CD14-positive monocyte (primary cell): ENCODE data around the gene SMLR1. TPM values are rescaled to one million over a fixed set of nuclear protein-coding genes. Genes with fewer than 3 reads are reported as not detected.

ENCODE experiments used
- DNase-seq, 3 donors: peaks; one replicate each; pipeline ENCODE4 v3.0.0-alpha.2; 2011 to 2022
- H2AFZ ChIP-seq: 2 replicates; pipeline ENCODE4 v1.6.0; 2012; ENCODE audit warnings: mild to moderate bottlenecking, low read depth, low read length, inconsistent platforms; ENCODE audit not compliant: insufficient read depth, poor library complexity, severe bottlenecking
- H3K27ac ChIP-seq, 2 donors: 1 replicate in 1 of 2; 2 replicates in 1 of 2; pipeline ENCODE4 v1.5.1; 2012 to 2013; ENCODE audit warnings: low read length in 2 of 2, control low read depth in 1 of 2, inconsistent platforms in 1 of 2, low read depth in 1 of 2, mild to moderate bottlenecking in 1 of 2
- H3K27me3 ChIP-seq, 2 donors: one replicate each; pipeline versions ENCODE4 v1.6.0 to v1.6.1; 2011 to 2013; ENCODE audit warnings: low read length in 2 of 2; ENCODE audit not compliant: control insufficient read depth in 2 of 2, insufficient read depth in 2 of 2
- H3K36me3 ChIP-seq, 2 donors: replicated peaks in 1 of 2; 1 replicate in 1 of 2; 2 replicates in 1 of 2; pipeline versions ENCODE4 v1.5.1 to v1.6.1; 2012 to 2013; ENCODE audit warnings: low read length in 2 of 2, control low read depth in 1 of 2, inconsistent platforms in 1 of 2, mild to moderate bottlenecking in 1 of 2; ENCODE audit not compliant: insufficient read depth in 2 of 2, control insufficient read depth in 1 of 2
- H3K4me1 ChIP-seq, 2 donors: 1 replicate in 1 of 2; 2 replicates in 1 of 2; pipeline versions ENCODE4 v1.5.1 to v1.6.1; 2012 to 2013; ENCODE audit warnings: low read length in 2 of 2, control low read depth in 1 of 2, inconsistent platforms in 1 of 2, mild to moderate bottlenecking in 1 of 2, moderate library complexity in 1 of 2; ENCODE audit not compliant: insufficient read depth in 2 of 2, control insufficient read depth in 1 of 2
- H3K4me2 ChIP-seq: replicated peaks from 2 replicates; pipeline ENCODE3; 2012; ENCODE audit warnings: low read length, moderate library complexity, mild to moderate bottlenecking; ENCODE audit not compliant: poor library complexity, severe bottlenecking; ENCODE audit errors: extremely low read depth
- H3K4me3 ChIP-seq, 3 experiments: fragments of 200-600 bp in 1 of 3; sonication (generic) in 1 of 3; replicated peaks in 1 of 3; 1 replicate in 2 of 3; 2 replicates in 1 of 3; pipeline ENCODE4 v1.5.1; 2011 to 2013; ENCODE audit warnings: low read length in 3 of 3, mild to moderate bottlenecking in 3 of 3, control low read depth in 2 of 3, low read depth in 2 of 3, inconsistent platforms in 1 of 3, moderate library complexity in 1 of 3
- H3K79me2 ChIP-seq: 2 replicates; pipeline ENCODE4 v1.6.0; 2012; ENCODE audit warnings: mild to moderate bottlenecking, control low read depth, inconsistent platforms, low read length, moderate library complexity; ENCODE audit not compliant: insufficient read depth
- H3K9ac ChIP-seq: 2 replicates; pipeline ENCODE4 v1.6.0; 2017; ENCODE audit warnings: low read length, mild to moderate bottlenecking; ENCODE audit not compliant: insufficient read depth, poor library complexity, severe bottlenecking
- H3K9me3 ChIP-seq, 2 donors: replicated peaks in 1 of 2; 1 replicate in 1 of 2; 2 replicates in 1 of 2; pipeline versions ENCODE4 v1.5.1 to v1.6.1; 2012 to 2013; ENCODE audit warnings: low read length in 2 of 2, control low read depth in 1 of 2; ENCODE audit not compliant: control insufficient read depth in 1 of 2, insufficient read depth in 1 of 2
- H4K20me1 ChIP-seq: 2 replicates; pipeline ENCODE4 v1.6.0; 2012; ENCODE audit warnings: mild to moderate bottlenecking, low read length, control low read depth, moderate library complexity; ENCODE audit not compliant: insufficient read depth
- H3K27ac Mint-ChIP-seq, 7 donors: one replicate each; pipeline ENCODE4 v1.8.0; 2020; ENCODE audit warnings: mild to moderate bottlenecking in 7 of 7, mixed read lengths in 7 of 7, moderate library complexity in 6 of 7, inconsistent platforms in 2 of 7
- H3K27me3 Mint-ChIP-seq, 3 donors: one replicate each; pipeline ENCODE4 v1.8.0; 2021 to 2022; ENCODE audit warnings: low read depth in 3 of 3, mild to moderate bottlenecking in 3 of 3, mixed read lengths in 3 of 3, moderate library complexity in 3 of 3, inconsistent platforms in 1 of 3
- H3K36me3 Mint-ChIP-seq, 2 donors: one replicate each; pipeline ENCODE4 v1.8.0; 2020; ENCODE audit warnings: mixed read lengths in 2 of 2, inconsistent platforms in 1 of 2, mild to moderate bottlenecking in 1 of 2
- H3K4me1 Mint-ChIP-seq: one replicate; pipeline ENCODE4 v1.8.0; 2020; ENCODE audit warnings: mild to moderate bottlenecking, mixed read lengths
- H3K4me3 Mint-ChIP-seq, 2 donors: one replicate each; pipeline ENCODE4 v1.8.0; 2020; ENCODE audit warnings: mild to moderate bottlenecking in 2 of 2, mixed read lengths in 2 of 2, moderate library complexity in 1 of 2
- H3K9me3 Mint-ChIP-seq, 7 donors: one replicate each; pipeline ENCODE4 v1.8.0; 2020 to 2022; ENCODE audit warnings: mixed read lengths in 7 of 7, mild to moderate bottlenecking in 6 of 7, moderate library complexity in 6 of 7, inconsistent platforms in 2 of 7
- WGBS: methylation state at CpG from one replicate; pipeline ENCODE4 v1.1.5; 2013; ENCODE audit warnings: missing lambda C conversion rate; ENCODE audit not compliant: insufficient coverage; 5-methylcytosine and 5-hydroxymethylcytosine counted together
- intact Hi-C, 2 donors: fragments of 100-400 bp; cut with micrococcal nuclease; formaldehyde crosslinking; loops; one replicate each; pipeline versions ENCODE4 v1.15.0 to v1.15.1; 2023
- polyA plus RNA-seq, 3 donors: library from polyadenylated mRNA; depleted of rRNA in 1 of 3; unstranded in 2 of 3; stranded (reverse) in 1 of 3; fragments of 300-500 nt in 2 of 3; fragments of >200 nt in 1 of 3; fragmentation: Illumina TruSeq in 2 of 3; gene quantifications; 1 replicate in 2 of 3; 2 replicates in 1 of 3; pipeline ENCODE4 v1.2.3, GENCODE V29; 2012 to 2021
- TF ChIP-seq, protein P1 (sequence below): fragments of 200-600 bp; IDR thresholded peaks from one replicate; pipeline ENCODE4 v1.8.0; 2022; ENCODE audit warnings: antibody characterized with exemption, mild to moderate bottlenecking

Gene SMLR1
- polyA plus RNA-seq, 3 donors = not detected

DNA sequence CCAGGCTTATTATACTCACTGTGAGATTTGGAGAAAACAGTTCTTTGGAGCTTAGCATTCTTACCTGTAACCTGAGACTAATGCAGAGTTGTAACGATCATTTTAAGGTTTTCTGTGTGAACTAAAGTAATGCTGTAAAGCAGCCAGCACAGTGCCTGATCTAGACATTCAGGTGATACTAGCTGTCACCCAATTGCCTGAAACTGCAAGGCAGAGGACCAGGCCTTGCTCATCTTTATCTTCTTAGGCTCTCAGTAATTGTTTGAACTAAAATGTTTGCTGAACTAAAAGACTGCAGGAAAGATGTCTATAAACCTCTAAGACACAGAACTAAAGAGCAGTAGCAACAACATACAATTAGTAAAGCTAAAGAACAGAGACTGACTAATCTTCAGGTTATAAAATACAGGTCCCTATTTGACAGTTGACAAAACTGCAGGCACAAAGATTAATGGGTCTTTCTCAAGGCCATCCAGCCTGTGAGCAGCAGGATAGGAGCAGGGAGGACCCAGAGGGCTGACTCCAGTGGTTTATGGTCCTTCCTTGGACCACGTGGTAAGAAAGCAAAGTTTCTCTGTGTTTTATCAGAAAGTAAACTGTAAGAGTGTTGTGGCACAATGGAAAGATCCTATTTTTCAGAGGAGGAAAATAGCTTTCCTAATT lies 31.4 kb downstream of the SMLR1 start:
- H3K4me2 ChIP-seq = no peak overlapping the region
- no peak for DNase-seq
- TF ChIP-seq, protein P1, sequence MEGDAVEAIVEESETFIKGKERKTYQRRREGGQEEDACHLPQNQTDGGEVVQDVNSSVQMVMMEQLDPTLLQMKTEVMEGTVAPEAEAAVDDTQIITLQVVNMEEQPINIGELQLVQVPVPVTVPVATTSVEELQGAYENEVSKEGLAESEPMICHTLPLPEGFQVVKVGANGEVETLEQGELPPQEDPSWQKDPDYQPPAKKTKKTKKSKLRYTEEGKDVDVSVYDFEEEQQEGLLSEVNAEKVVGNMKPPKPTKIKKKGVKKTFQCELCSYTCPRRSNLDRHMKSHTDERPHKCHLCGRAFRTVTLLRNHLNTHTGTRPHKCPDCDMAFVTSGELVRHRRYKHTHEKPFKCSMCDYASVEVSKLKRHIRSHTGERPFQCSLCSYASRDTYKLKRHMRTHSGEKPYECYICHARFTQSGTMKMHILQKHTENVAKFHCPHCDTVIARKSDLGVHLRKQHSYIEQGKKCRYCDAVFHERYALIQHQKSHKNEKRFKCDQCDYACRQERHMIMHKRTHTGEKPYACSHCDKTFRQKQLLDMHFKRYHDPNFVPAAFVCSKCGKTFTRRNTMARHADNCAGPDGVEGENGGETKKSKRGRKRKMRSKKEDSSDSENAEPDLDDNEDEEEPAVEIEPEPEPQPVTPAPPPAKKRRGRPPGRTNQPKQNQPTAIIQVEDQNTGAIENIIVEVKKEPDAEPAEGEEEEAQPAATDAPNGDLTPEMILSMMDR = no peak
- WGBS = 100% methylated on average over 1 of the region's 2 CpGs
- H2AFZ ChIP-seq = no peak overlapping the region
- peaks cover 3 to 7% of the 10 kb centered on the region in 2 donors for H3K36me3 Mint-ChIP-seq
- no peaks in the 10 kb centered on the region for H3K79me2 ChIP-seq
- peaks cover 0 to 2% (median 0%) of the 10 kb centered on the region in 7 donors for H3K9me3 Mint-ChIP-seq
- no peaks in the 10 kb centered on the region for H3K36me3 ChIP-seq
- no peaks in the 10 kb centered on the region for H3K27me3 ChIP-seq
- H3K27ac Mint-ChIP-seq = no peak overlapping the region
- no peaks in the 10 kb centered on the region for H3K4me1 Mint-ChIP-seq
- intact Hi-C loops = no loop called here
- H3K4me3 ChIP-seq = no peak overlapping the region
- no peaks in the 10 kb centered on the region for H3K9me3 ChIP-seq
- no peak overlapping the region for H3K9ac ChIP-seq
- no peaks in the 10 kb centered on the region for H3K27me3 Mint-ChIP-seq
- no peak overlapping the region for H3K27ac ChIP-seq
- no peak overlapping the region for H3K4me3 Mint-ChIP-seq
- no peaks in the 10 kb centered on the region for H4K20me1 ChIP-seq
- no peaks in the 10 kb centered on the region for H3K4me1 ChIP-seq

DNA sequence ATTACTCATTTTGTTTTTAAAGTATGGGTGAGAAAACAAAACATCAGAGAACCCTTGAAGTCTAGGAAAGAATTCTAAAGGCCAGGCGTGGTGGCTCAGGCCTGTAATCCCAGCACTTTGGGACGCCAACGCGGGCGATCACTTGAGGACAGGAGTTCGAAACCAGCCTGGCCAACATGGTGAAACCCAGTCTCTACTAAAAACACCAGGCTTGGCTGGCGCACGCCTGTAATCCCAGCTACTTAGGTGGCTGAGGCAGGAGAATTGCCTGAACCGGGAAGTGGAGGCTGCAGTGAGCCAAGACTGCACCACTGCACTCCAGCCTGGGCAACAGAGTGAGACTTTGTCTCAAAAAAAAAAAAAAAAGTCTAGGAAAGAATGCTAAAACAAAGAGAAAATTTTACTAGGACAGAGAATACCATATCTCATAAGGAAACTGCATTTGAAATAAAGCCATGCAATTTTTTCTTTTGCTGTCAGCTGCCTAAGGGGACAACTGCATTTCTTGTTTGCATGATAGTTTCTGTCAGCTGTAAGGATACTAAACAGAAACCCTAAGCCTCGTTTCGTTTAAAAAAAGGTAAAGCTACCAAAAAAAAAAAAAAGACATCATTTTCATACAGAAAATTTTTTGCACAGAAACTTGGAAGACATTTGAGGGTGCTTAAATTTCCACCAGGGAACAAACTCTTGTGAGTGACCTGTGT lies 32.1 kb downstream of the SMLR1 start:
- H3K27me3 ChIP-seq = no peaks in the 10 kb centered on the region
- H4K20me1 ChIP-seq = no peaks in the 10 kb centered on the region
- no peak overlapping the region for H3K4me3 Mint-ChIP-seq
- no peaks in the 10 kb centered on the region for H3K4me1 ChIP-seq
- 93% methylated on average over 3 of the region's 11 CpGs for WGBS
- no peaks in the 10 kb centered on the region for H3K36me3 ChIP-seq
- H3K79me2 ChIP-seq = no peaks in the 10 kb centered on the region
- peaks cover 6 to 7% of the 10 kb centered on the region in 2 donors for H3K36me3 Mint-ChIP-seq
- H3K9me3 ChIP-seq = no peaks in the 10 kb centered on the region
- H3K27ac ChIP-seq = no peak overlapping the region
- H3K4me3 ChIP-seq = no peak overlapping the region
- H2AFZ ChIP-seq = no peak overlapping the region
- no peaks in the 10 kb centered on the region for H3K27me3 Mint-ChIP-seq
- no peak for DNase-seq
- H3K27ac Mint-ChIP-seq = no peak overlapping the region
- TF ChIP-seq, protein P1 = no peak
- no peak overlapping the region for H3K4me2 ChIP-seq
- no peak overlapping the region for H3K9ac ChIP-seq
- H3K9me3 Mint-ChIP-seq = peaks cover 0 to 2% (median 0%) of the 10 kb centered on the region in 7 donors
- intact Hi-C loops = no loop called here
- H3K4me1 Mint-ChIP-seq = no peaks in the 10 kb centered on the region
